SK-N-SH treated with all-trans-retinoic acid at 6 μM for 48 hours (cell line): ENCODE data around the gene SPATS2L.

ENCODE experiments used
- ATAC-seq: fragments of 200-7000 bp; cut with Tn5 transposase; 3 replicates; pipeline ENCODE4 v1.9.1; 2020; ENCODE audit warnings: mild to moderate bottlenecking, moderate library complexity
- ARNTL ChIP-seq: fragments of 450-650 bp; formaldehyde crosslinking; IDR thresholded peaks from 2 replicates; pipeline ENCODE4 v1.5.0; 2020; ENCODE audit warnings: low read depth, mild to moderate bottlenecking, moderate library complexity, borderline replicate concordance
- CSDC2 ChIP-seq: fragments of 250-450 bp; sonication (Bioruptor Pico); IDR thresholded peaks from 2 replicates; pipeline ENCODE4 v1.5.0; 2020; ENCODE audit warnings: mild to moderate bottlenecking, moderate library complexity
- ESRRG ChIP-seq: fragments of 250-450 bp; sonication (Bioruptor Pico); IDR thresholded peaks from 2 replicates; pipeline ENCODE4 v1.6.1; 2021; ENCODE audit warnings: mild to moderate bottlenecking
- GLIS3 ChIP-seq: fragments of 250-450 bp; sonication (Bioruptor Pico); IDR thresholded peaks from 2 replicates; pipeline ENCODE4 v1.5.0; 2020; ENCODE audit warnings: mild to moderate bottlenecking, moderate library complexity
- ISL1 ChIP-seq: fragments of 250-450 bp; sonication (Bioruptor Pico); IDR thresholded peaks from 2 replicates; pipeline ENCODE4 v2.1.2; 2022; ENCODE audit warnings: mild to moderate bottlenecking, moderate library complexity
- OSR1 ChIP-seq: fragments of 250-450 bp; sonication (Bioruptor Pico); IDR thresholded peaks from 2 replicates; pipeline ENCODE4 v1.8.0; 2022; ENCODE audit warnings: moderate library complexity, mild to moderate bottlenecking, inconsistent platforms
- PATZ1 ChIP-seq: fragments of 250-450 bp; sonication (Bioruptor Pico); IDR thresholded peaks from 2 replicates; pipeline ENCODE4 v1.8.0; 2020; ENCODE audit warnings: mild to moderate bottlenecking, moderate library complexity, borderline replicate concordance
- PPARA ChIP-seq: fragments of 250-450 bp; sonication (Bioruptor Pico); IDR thresholded peaks from 2 replicates; pipeline ENCODE4 v1.5.0; 2020; ENCODE audit warnings: mild to moderate bottlenecking, borderline replicate concordance
- TCF4 ChIP-seq: fragments of 250-450 bp; sonication (Bioruptor Pico); IDR thresholded peaks from 2 replicates; pipeline ENCODE4 v1.8.0; 2021; ENCODE audit warnings: mild to moderate bottlenecking, moderate library complexity, borderline replicate concordance
- TSHZ2 ChIP-seq: fragments of 250-450 bp; sonication (Bioruptor Pico); IDR thresholded peaks from 2 replicates; pipeline ENCODE4 v1.5.0; 2020; ENCODE audit warnings: mild to moderate bottlenecking, moderate library complexity
- ZC3H10 ChIP-seq: fragments of 250-450 bp; sonication (Bioruptor Pico); IDR thresholded peaks from 2 replicates; pipeline ENCODE4 v1.5.1; 2021; ENCODE audit warnings: mild to moderate bottlenecking, moderate library complexity
- ZFP3 ChIP-seq: fragments of 250-450 bp; sonication (Bioruptor Pico); IDR thresholded peaks from 2 replicates; pipeline ENCODE4 v1.5.0; 2020; ENCODE audit warnings: mild to moderate bottlenecking, moderate library complexity
- ZNF70 ChIP-seq: fragments of 450-650 bp; formaldehyde crosslinking; IDR thresholded peaks from 2 replicates; pipeline ENCODE4 v1.5.0; 2020; ENCODE audit warnings: mild to moderate bottlenecking, moderate library complexity
- ZNF8 ChIP-seq: fragments of 450-650 bp; formaldehyde crosslinking; IDR thresholded peaks from 2 replicates; pipeline ENCODE4 v1.5.0; 2020; ENCODE audit warnings: mild to moderate bottlenecking, moderate library complexity
- TF ChIP-seq, protein P1 (sequence below): fragments of 250-450 bp; sonication (Bioruptor Pico); IDR thresholded peaks from 2 replicates; pipeline ENCODE4 v1.8.0; 2021; ENCODE audit warnings: low read depth, mild to moderate bottlenecking, moderate library complexity, borderline replicate concordance

SPATS2L gene

DNA sequence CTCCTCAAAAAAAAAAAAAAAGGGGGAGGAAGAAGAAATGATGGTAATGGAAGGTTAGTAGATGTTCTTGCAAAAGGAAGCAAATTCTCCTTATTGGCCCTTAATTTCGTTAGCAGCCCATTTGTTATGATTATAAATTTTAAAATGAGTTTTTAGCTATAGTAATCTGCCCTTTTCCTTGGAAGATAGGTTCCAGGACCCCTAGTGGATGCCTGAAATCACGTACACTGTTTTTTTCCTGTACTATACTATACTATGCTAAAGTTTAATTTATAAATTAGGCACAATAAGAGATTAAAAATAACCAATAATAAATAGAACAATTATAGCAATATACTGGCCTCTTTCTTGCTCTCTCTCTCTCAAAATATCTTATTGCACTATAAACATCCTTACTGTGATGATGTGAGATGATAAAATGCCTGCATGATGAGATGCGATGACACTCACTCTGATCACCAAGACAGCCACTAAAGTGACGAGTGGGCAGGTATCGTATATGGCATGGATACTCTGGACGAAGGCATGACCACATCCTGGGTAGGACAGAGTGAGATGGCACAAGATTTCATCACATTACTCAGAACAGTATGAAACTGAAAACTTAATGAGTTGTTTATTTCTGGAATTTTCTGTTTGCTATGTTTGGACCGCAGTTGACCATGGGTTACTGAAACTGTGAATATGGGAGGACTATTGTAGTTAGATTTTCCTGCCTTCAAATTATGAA is 116.2 kb downstream of the SPATS2L start (continued):
- no peak for TF ChIP-seq ZC3H10 (CRISPR knock-in tag)

- ATAC-seq: no peak
- TF ChIP-seq ZC3H10 (CRISPR knock-in tag) (no peak), ZFP3 (CRISPR knock-in tag) (no peak), ESRRG (no peak), ZNF70 (CRISPR knock-in tag) (no peak)
- TF ChIP-seq, protein P1, sequence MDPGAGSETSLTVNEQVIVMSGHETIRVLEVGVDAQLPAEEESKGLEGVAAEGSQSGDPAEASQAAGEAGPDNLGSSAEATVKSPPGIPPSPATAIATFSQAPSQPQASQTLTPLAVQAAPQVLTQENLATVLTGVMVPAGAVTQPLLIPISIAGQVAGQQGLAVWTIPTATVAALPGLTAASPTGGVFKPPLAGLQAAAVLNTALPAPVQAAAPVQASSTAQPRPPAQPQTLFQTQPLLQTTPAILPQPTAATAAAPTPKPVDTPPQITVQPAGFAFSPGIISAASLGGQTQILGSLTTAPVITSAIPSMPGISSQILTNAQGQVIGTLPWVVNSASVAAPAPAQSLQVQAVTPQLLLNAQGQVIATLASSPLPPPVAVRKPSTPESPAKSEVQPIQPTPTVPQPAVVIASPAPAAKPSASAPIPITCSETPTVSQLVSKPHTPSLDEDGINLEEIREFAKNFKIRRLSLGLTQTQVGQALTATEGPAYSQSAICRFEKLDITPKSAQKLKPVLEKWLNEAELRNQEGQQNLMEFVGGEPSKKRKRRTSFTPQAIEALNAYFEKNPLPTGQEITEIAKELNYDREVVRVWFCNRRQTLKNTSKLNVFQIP (CRISPR knock-in tag): no peak
These were observed 117.0 kb downstream of the SPATS2L start for GRCh38 chr2:200423541-200423940.

DNA sequence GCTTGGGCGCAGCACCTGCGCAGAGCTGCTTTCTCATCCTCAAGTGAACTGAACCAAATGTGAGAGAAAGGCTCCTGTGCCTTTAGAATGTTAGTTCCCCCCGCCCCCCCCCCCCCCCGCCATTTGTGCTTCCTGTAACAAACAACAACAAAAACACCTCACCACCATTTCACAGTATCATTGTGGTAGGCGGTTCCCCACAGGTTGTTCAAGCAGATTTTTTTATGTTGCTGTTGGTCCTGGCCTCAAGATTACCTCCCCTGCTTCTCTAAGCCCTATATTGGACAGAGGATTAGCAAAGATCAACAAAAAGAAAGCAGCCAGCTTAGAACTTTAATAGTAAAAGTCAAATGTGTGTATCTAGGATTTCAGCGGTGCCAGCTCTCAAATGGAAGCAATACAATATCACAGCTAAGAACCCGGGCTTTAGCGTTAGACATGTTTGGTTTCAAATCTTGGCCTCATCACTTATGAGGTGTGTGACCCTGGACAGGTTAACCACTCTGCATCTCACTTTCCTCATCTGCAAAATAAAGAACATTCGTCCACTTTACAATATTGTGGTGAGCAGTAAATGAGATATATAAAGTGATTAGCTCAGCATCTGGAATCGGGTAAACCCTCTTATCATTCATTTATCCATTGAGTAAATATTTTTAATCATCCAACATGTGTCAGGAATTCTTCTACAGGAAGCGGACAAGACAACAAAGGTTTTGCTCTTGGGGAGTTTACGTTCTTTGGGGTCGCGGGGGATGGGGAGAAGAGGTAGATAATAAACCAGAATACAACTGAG is 118.7 kb downstream of the SPATS2L start:
- ATAC-seq: no peak
- peak; percentile 71; the same call in 1 of the 2 replicates for TF ChIP-seq TCF4 (CRISPR knock-in tag)
- no peak for TF ChIP-seq ZNF8 (CRISPR knock-in tag)
- TF ChIP-seq, all 23 proteins: peak for 1

GRCh38 chr2:200426754-200427153 is 120.3 kb downstream of the SPATS2L start:
- ATAC-seq: no peak
- TF ChIP-seq PATZ1 (CRISPR knock-in tag) (no peak), CSDC2 (CRISPR knock-in tag) (no peak), TSHZ2 (CRISPR knock-in tag) (no peak), ARNTL (CRISPR knock-in tag) (no peak), OSR1 (no peak), PPARA (CRISPR knock-in tag) (no peak), ISL1 (no peak), GLIS3 (no peak)

GRCh38 chr2:200428961-200429665 is 122.6 kb downstream of the SPATS2L start:
- TF ChIP-seq TSHZ2 (CRISPR knock-in tag): no peak
- ATAC-seq: peak; percentile 41; the same call in 2 of the 3 replicates
